PC-9 (cell line): ENCODE measurements around the gene MEMO1. TPM values are rescaled to one million over a fixed set of nuclear protein-coding genes. Genes with fewer than 3 reads are reported as not detected.

Experiments used
- BruUV-seq: library from RNA; stranded (reverse); fragments of 400-500 nt; replicated peaks from 2 replicates; lab custom pipeline; 2021; lab: Mats Ljungman, UMichigan
- CTCF ChIA-PET: fragments of 300-600 bp; sonication (Branson Sonifier 250); formaldehyde crosslinking; loops from one replicate; lab custom pipeline; 2022; ENCODE audit warnings: antibody characterized with exemption; lab: Charles Lee
- POLR2A ChIA-PET: fragments of 300-600 bp; sonication (Branson Sonifier 250); formaldehyde crosslinking; loops from one replicate; lab custom pipeline; 2022; ENCODE audit warnings: antibody characterized with exemption; ENCODE audit not compliant: unreplicated experiment; lab: Charles Lee
- DNase-seq, 2 experiments: peaks; one replicate each; pipeline versions ENCODE4 v3.0.0 to v3.0.0-alpha.2; 2015 to 2022; ENCODE audit warnings: mixed read lengths in 1 of 2
- H2AFZ ChIP-seq: fragments of 200-600 bp; sonication (generic); 2 replicates; pipeline ENCODE4 v1.8.1; 2017; ENCODE audit warnings: antibody characterized with exemption
- H3F3A ChIP-seq: fragments of 200-600 bp; sonication (generic); 2 replicates; pipeline ENCODE4 v1.8.1; 2017; ENCODE audit warnings: antibody characterized with exemption, mild to moderate bottlenecking, low read depth; ENCODE audit not compliant: insufficient read depth
- H3K27ac ChIP-seq: fragments of 200-600 bp; sonication (generic); 2 replicates; pipeline ENCODE4 v1.6.1; 2016; ENCODE audit warnings: mixed run types
- H3K27me3 ChIP-seq: fragments of 200-600 bp; sonication (generic); 2 replicates; pipeline ENCODE4 v1.6.1; 2016; ENCODE audit warnings: low read depth, mixed run types; ENCODE audit not compliant: insufficient read depth
- H3K36me3 ChIP-seq: fragments of 200-600 bp; sonication (generic); 2 replicates; pipeline ENCODE4 v1.6.1; 2016; ENCODE audit warnings: low read depth, mixed run types
- H3K4me1 ChIP-seq: fragments of 200-600 bp; sonication (generic); replicated peaks from 2 replicates; pipeline ENCODE4 v1.6.1; 2016; ENCODE audit warnings: mixed run types; ENCODE audit not compliant: insufficient read depth
- H3K4me2 ChIP-seq: fragments of 200-600 bp; sonication (generic); 2 replicates; pipeline ENCODE4 v1.6.1; 2017; ENCODE audit warnings: mixed run types
- H3K4me3 ChIP-seq: fragments of 200-600 bp; sonication (generic); 2 replicates; pipeline ENCODE4 v1.6.1; 2016; ENCODE audit warnings: mixed run types
- H3K79me2 ChIP-seq: fragments of 200-600 bp; sonication (generic); 2 replicates; pipeline ENCODE4 v1.6.1; 2017; ENCODE audit warnings: low read depth, mixed run types
- H3K9me2 ChIP-seq: fragments of 200-600 bp; sonication (generic); 2 replicates; pipeline ENCODE4 v1.8.1; 2017; ENCODE audit warnings: mild to moderate bottlenecking; ENCODE audit not compliant: insufficient read depth
- H3K9me3 ChIP-seq: fragments of 200-600 bp; sonication (generic); 2 replicates; pipeline ENCODE4 v1.8.1; 2016; ENCODE audit warnings: low read depth; ENCODE audit not compliant: insufficient read depth
- H4K20me1 ChIP-seq: fragments of 200-600 bp; sonication (generic); 2 replicates; pipeline ENCODE4 v1.8.1; 2017; ENCODE audit not compliant: insufficient read depth
- CTCF ChIP-seq: fragments of 200-600 bp; sonication (generic); conservative IDR thresholded peaks from 2 replicates; pipeline ENCODE4 v1.6.1; 2017; ENCODE audit warnings: mixed run types, antibody characterized with exemption, mild to moderate bottlenecking, moderate library complexity
- EZH2 ChIP-seq: fragments of 200-600 bp; sonication (generic); IDR thresholded peaks from 2 replicates; pipeline ENCODE4 v1.8.0; 2017; ENCODE audit warnings: antibody characterized with exemption, low read depth
- intact Hi-C: fragments of 100-400 bp; cut with micrococcal nuclease; formaldehyde crosslinking; loops from one replicate; pipeline ENCODE4 v1.10.0; 2022; ENCODE audit not compliant: unreplicated experiment
- total RNA-seq: library from RNA; stranded (reverse); gene quantifications from 2 replicates; pipeline ENCODE4 v1.2.3, GENCODE V29; 2021

MEMO1 gene
- total RNA-seq, 1 experiment from 2014 or later, result 40.2 TPM

GRCh38 chr2:31950946-31951562 lies 59.8 kb downstream of the MEMO1 start:
- H3K9me3 ChIP-seq, result no peaks in the 10 kb centered on the region
- no peak overlapping the region for H3K27ac ChIP-seq
- POLR2A ChIA-PET, result no interaction called here
- no peak overlapping the region for H3K4me2 ChIP-seq
- no TSS peak for BruUV-seq
- intact Hi-C loops, result no loop called here
- peaks cover 85% of the 10 kb centered on the region for H3K79me2 ChIP-seq
- H3K4me1 ChIP-seq, result no peaks in the 10 kb centered on the region
- no peaks in the 10 kb centered on the region for H3K27me3 ChIP-seq
- H3K9me2 ChIP-seq, result no peaks in the 10 kb centered on the region
- CTCF ChIA-PET, result no interaction called here
- no peak overlapping the region for H2AFZ ChIP-seq
- H3F3A ChIP-seq, result peaks cover 4% of the 10 kb centered on the region; the same call in 1 of the 2 replicates
- no peaks in the 10 kb centered on the region for H3K36me3 ChIP-seq
- peaks cover 12% of the 10 kb centered on the region; the same call in 1 of the 2 replicates for H4K20me1 ChIP-seq
- DNase-seq, result no peak
- no peak for TF ChIP-seq CTCF
- TF ChIP-seq EZH2, result no peak
- no peak overlapping the region for H3K4me3 ChIP-seq

GRCh38 chr2:31947871-31948270 lies 62.9 kb downstream of the MEMO1 start:
- Histone ChIP-seq H4K20me1 (peaks cover 16% of the 10 kb centered on the region; the same call in 1 of the 2 replicates), H3K36me3 (no peaks in the 10 kb centered on the region)

GRCh38 chr2:31946838-31947237 lies 64.0 kb downstream of the MEMO1 start:
- no peak overlapping the region for H3K4me3 ChIP-seq
- no TSS peak for BruUV-seq
- no peak overlapping the region for H2AFZ ChIP-seq
- TF ChIP-seq CTCF (no peak), EZH2 (no peak)
- 0 out of 2 replicates have a peak, but pooled peaks cover 5% of the 10 kb centered on the region for H3K36me3 ChIP-seq
- POLR2A ChIA-PET, result no interaction called here
- H3F3A ChIP-seq, result no peaks in the 10 kb centered on the region
- CTCF ChIA-PET, result no interaction called here
- no peak overlapping the region for H3K4me2 ChIP-seq
- no peaks in the 10 kb centered on the region for H3K9me2 ChIP-seq
- intact Hi-C loops, result no loop called here
- no peaks in the 10 kb centered on the region for H3K4me1 ChIP-seq
- H3K27me3 ChIP-seq, result no peaks in the 10 kb centered on the region
- no peak for DNase-seq
- no peak overlapping the region for H3K27ac ChIP-seq
- H3K9me3 ChIP-seq, result no peaks in the 10 kb centered on the region
- H3K79me2 ChIP-seq, result peaks cover 57% of the 10 kb centered on the region
- H4K20me1 ChIP-seq, result peaks cover 16% of the 10 kb centered on the region; the same call in 1 of the 2 replicates

More at GRCh38 chr2:31947871-31948270, 62.9 kb downstream of the MEMO1 start:
- H3K4me1 ChIP-seq, result no peaks in the 10 kb centered on the region
- no peaks in the 10 kb centered on the region for H3K9me3 ChIP-seq
- CTCF ChIA-PET, result no interaction called here
- no TSS peak for BruUV-seq
- no peak overlapping the region for H3K27ac ChIP-seq
- TF ChIP-seq CTCF (no peak), EZH2 (no peak)
- no peaks in the 10 kb centered on the region for H3K9me2 ChIP-seq
- no peak overlapping the region for H2AFZ ChIP-seq
- H3K27me3 ChIP-seq, result no peaks in the 10 kb centered on the region
- no peak for DNase-seq
- no peak overlapping the region for H3K4me3 ChIP-seq
- POLR2A ChIA-PET, result no interaction called here
- H3F3A ChIP-seq, result peaks cover 4% of the 10 kb centered on the region; the same call in 1 of the 2 replicates
- H3K4me2 ChIP-seq, result no peak overlapping the region
- intact Hi-C loops, result no loop called here
- peaks cover 68% of the 10 kb centered on the region for H3K79me2 ChIP-seq
